GM23338 (cell line): ENCODE results near the gene TRMT61A.
A peak's percentile ranks its signal among the peaks of the same experiment; 100 is the strongest.

Experiments
- CREB1 ChIP-seq: fragments of 250-450 bp; sonication (Bioruptor Pico); IDR thresholded peaks from 2 replicates; pipeline ENCODE4 v1.5.0; 2020; ENCODE audit warnings: low read depth, mild to moderate bottlenecking, moderate library complexity
- ETS1 ChIP-seq: IDR thresholded peaks from 2 replicates; pipeline ENCODE4 v1.6.1; 2016; ENCODE audit warnings: antibody characterized with exemption
- EZH2 ChIP-seq: fragments of 200-600 bp; sonication (generic); IDR thresholded peaks from one replicate; pipeline ENCODE4 v1.8.0; 2017; ENCODE audit warnings: antibody characterized with exemption, mild to moderate bottlenecking, low read depth; ENCODE audit not compliant: unreplicated experiment
- EZH2phosphoT487 ChIP-seq: fragments of 200-600 bp; sonication (generic); IDR thresholded peaks from one replicate; pipeline ENCODE4 v1.8.1; 2018; ENCODE audit warnings: antibody characterized with exemption; ENCODE audit not compliant: unreplicated experiment
- POLR2AphosphoS5 ChIP-seq: IDR thresholded peaks from 2 replicates; pipeline ENCODE4 v1.6.1; 2016; ENCODE audit warnings: antibody characterized with exemption, low read depth
- STAT1 ChIP-seq: IDR thresholded peaks from one replicate; pipeline ENCODE4 v1.6.1; 2016; ENCODE audit warnings: antibody characterized with exemption; ENCODE audit not compliant: unreplicated experiment
- ZNF114 ChIP-seq: fragments of 250-450 bp; sonication (Bioruptor Pico); IDR thresholded peaks from 2 replicates; pipeline ENCODE4 v1.5.0; 2020; ENCODE audit warnings: mild to moderate bottlenecking, moderate library complexity
- TF ChIP-seq, protein P1 (sequence below), 2 experiments: fragments of 200-600 bp in 1 of 2; sonication (generic) in 1 of 2; conservative IDR thresholded peaks; 2 replicates each; pipeline versions ENCODE4 v1.5.1 to v1.6.1; 2016 to 2017; ENCODE audit warnings: antibody characterized with exemption in 2 of 2, low read depth in 2 of 2, mild to moderate bottlenecking in 2 of 2, moderate library complexity in 1 of 2
- TF ChIP-seq, protein P2 (sequence below): IDR thresholded peaks from one replicate; pipeline ENCODE4 v1.6.1; 2018; ENCODE audit warnings: antibody characterized with exemption; ENCODE audit not compliant: unreplicated experiment

- TF ChIP-seq, protein P1, sequence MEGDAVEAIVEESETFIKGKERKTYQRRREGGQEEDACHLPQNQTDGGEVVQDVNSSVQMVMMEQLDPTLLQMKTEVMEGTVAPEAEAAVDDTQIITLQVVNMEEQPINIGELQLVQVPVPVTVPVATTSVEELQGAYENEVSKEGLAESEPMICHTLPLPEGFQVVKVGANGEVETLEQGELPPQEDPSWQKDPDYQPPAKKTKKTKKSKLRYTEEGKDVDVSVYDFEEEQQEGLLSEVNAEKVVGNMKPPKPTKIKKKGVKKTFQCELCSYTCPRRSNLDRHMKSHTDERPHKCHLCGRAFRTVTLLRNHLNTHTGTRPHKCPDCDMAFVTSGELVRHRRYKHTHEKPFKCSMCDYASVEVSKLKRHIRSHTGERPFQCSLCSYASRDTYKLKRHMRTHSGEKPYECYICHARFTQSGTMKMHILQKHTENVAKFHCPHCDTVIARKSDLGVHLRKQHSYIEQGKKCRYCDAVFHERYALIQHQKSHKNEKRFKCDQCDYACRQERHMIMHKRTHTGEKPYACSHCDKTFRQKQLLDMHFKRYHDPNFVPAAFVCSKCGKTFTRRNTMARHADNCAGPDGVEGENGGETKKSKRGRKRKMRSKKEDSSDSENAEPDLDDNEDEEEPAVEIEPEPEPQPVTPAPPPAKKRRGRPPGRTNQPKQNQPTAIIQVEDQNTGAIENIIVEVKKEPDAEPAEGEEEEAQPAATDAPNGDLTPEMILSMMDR (conservative IDR thresholded peaks at IDR 0.05; ENCODE audit: low read depth in 2 of 2) = no peak
- TF ChIP-seq, protein P2, sequence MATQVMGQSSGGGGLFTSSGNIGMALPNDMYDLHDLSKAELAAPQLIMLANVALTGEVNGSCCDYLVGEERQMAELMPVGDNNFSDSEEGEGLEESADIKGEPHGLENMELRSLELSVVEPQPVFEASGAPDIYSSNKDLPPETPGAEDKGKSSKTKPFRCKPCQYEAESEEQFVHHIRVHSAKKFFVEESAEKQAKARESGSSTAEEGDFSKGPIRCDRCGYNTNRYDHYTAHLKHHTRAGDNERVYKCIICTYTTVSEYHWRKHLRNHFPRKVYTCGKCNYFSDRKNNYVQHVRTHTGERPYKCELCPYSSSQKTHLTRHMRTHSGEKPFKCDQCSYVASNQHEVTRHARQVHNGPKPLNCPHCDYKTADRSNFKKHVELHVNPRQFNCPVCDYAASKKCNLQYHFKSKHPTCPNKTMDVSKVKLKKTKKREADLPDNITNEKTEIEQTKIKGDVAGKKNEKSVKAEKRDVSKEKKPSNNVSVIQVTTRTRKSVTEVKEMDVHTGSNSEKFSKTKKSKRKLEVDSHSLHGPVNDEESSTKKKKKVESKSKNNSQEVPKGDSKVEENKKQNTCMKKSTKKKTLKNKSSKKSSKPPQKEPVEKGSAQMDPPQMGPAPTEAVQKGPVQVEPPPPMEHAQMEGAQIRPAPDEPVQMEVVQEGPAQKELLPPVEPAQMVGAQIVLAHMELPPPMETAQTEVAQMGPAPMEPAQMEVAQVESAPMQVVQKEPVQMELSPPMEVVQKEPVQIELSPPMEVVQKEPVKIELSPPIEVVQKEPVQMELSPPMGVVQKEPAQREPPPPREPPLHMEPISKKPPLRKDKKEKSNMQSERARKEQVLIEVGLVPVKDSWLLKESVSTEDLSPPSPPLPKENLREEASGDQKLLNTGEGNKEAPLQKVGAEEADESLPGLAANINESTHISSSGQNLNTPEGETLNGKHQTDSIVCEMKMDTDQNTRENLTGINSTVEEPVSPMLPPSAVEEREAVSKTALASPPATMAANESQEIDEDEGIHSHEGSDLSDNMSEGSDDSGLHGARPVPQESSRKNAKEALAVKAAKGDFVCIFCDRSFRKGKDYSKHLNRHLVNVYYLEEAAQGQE = no peak
- TF ChIP-seq EZH2 = no peak
- no peak for TF ChIP-seq EZH2phosphoT487
- TF ChIP-seq POLR2AphosphoS5 = no peak
- no peak for TF ChIP-seq ETS1
- TF ChIP-seq ZNF114 (CRISPR knock-in tag) = no peak
- TF ChIP-seq CREB1 (CRISPR knock-in tag) = peak; percentile 35
- no peak for TF ChIP-seq STAT1
Measured at GRCh38 chr14:103561381-103562178, 32.6 kb downstream of the TRMT61A start.
